GM18951 (cell line): ENCODE data around the gene PAMR1.
"Not testable (repeated sequence)": the region's sequence is repeated elsewhere in the genome, so short reads cannot be mapped to it uniquely, and the experiment has no call there.

Experiments used
- POLR2A ChIP-seq: IDR thresholded peaks from 4 replicates; pipeline ENCODE4 v1.6.1; 2011; ENCODE audit warnings: mild to moderate bottlenecking; ENCODE audit not compliant: insufficient read length, insufficient read depth; ENCODE audit errors: extremely low read depth
- in situ Hi-C: fragments of 300-500 bp; cut with MboI; formaldehyde crosslinking; loops from one replicate; pipeline ENCODE4 v1.12.0; 2022; ENCODE audit warnings: low sequenced_read_pairs, mixed read lengths, inconsistent platforms; ENCODE audit not compliant: unreplicated experiment

Gene PAMR1

GRCh38 chr11:35531246-35531645, 5.8 kb upstream of the PAMR1 start:
- in situ Hi-C loops = no loop called here
- no peak for TF ChIP-seq POLR2A

- TF ChIP-seq POLR2A = no peak
Measured at GRCh38 chr11:35529971-35530495, 4.6 kb upstream of the PAMR1 start.

GRCh38 chr11:35526370-35526792, 965 bp upstream of the PAMR1 start:
- in situ Hi-C loops = no loop called here
- no peak for TF ChIP-seq POLR2A

More at GRCh38 chr11:35529971-35530495, 4.6 kb upstream of the PAMR1 start:
- in situ Hi-C loops = no loop called here

- TF ChIP-seq POLR2A = no peak
- in situ Hi-C loops = no loop called here
Measured at GRCh38 chr11:35524780-35525179, 636 bp downstream of the PAMR1 start.

GRCh38 chr11:35523861-35524260, 1.6 kb downstream of the PAMR1 start:
- in situ Hi-C loops = no loop called here

GRCh38 chr11:35523331-35523768, 2.1 kb downstream of the PAMR1 start:
- in situ Hi-C loops = no loop called here
- no peak for TF ChIP-seq POLR2A

More at GRCh38 chr11:35523861-35524260, 1.6 kb downstream of the PAMR1 start:
- no peak for TF ChIP-seq POLR2A

- in situ Hi-C loops = not testable (repeated sequence)
Measured at GRCh38 chr11:35522091-35522490, 3.3 kb downstream of the PAMR1 start.

GRCh38 chr11:35520376-35520775, 5.0 kb downstream of the PAMR1 start:
- TF ChIP-seq POLR2A = no peak
- in situ Hi-C loops = no loop called here

GRCh38 chr11:35518766-35519165, 6.7 kb downstream of the PAMR1 start:
- TF ChIP-seq POLR2A = no peak

GRCh38 chr11:35517481-35517880, 7.9 kb downstream of the PAMR1 start:
- in situ Hi-C loops = no loop called here
- TF ChIP-seq POLR2A = no peak

More at GRCh38 chr11:35518766-35519165, 6.7 kb downstream of the PAMR1 start:
- in situ Hi-C loops = no loop called here

GRCh38 chr11:35516403-35516802, 9.0 kb downstream of the PAMR1 start:
- in situ Hi-C loops = no loop called here
- no peak for TF ChIP-seq POLR2A

- TF ChIP-seq POLR2A = no peak
- in situ Hi-C loops = no loop called here
Measured at GRCh38 chr11:35515224-35515623, 10.2 kb downstream of the PAMR1 start.

- in situ Hi-C loops = no loop called here
- TF ChIP-seq POLR2A = no peak
Measured at GRCh38 chr11:35514481-35514880, 10.9 kb downstream of the PAMR1 start.

- in situ Hi-C loops = no loop called here
- no peak for TF ChIP-seq POLR2A
Measured at GRCh38 chr11:35511666-35512065, 13.8 kb downstream of the PAMR1 start.

- no peak for TF ChIP-seq POLR2A
- in situ Hi-C loops = no loop called here
Measured at GRCh38 chr11:35507688-35508087, 17.7 kb downstream of the PAMR1 start.

GRCh38 chr11:35501776-35502175, 23.6 kb downstream of the PAMR1 start:
- in situ Hi-C loops = no loop called here

More at GRCh38 chr11:35501776-35502175, 23.6 kb downstream of the PAMR1 start:
- no peak for TF ChIP-seq POLR2A
